ENCODE measurements around the gene RELB. TPM values are rescaled to one million over a fixed set of nuclear protein-coding genes. Genes with fewer than 3 reads are reported as not detected.

RELB gene
- total RNA-seq, 3 donors from 2014 or later (not counting 1 experiment from before 2014, with no cell fraction given): 92.4 to 119 (median 105) TPM

GRCh38 chr19:45071545-45071938 is 70.3 kb downstream of the RELB start:
- Mint-ChIP-seq H3K4me1 (peaks cover 2 to 13% of the 10 kb centered on the region in 2 donors), H3K9me3 (no peaks in the 10 kb centered on the region), H3K27ac (no peak overlapping the region), H3K27me3 (ENCODE audit: low read depth in 2 of 2) (no peaks in the 10 kb centered on the region), H3K4me3 (no peak overlapping the region), H3K36me3 (no peaks in the 10 kb centered on the region)
- Histone ChIP-seq H3K36me3 (ENCODE audit: control insufficient read depth, insufficient read depth, low read length) (peaks cover 48% of the 10 kb centered on the region), H3K27ac (ENCODE audit: low read length) (no peak overlapping the region), H3K9me3 (ENCODE audit: control insufficient read depth, insufficient read depth, low read length) (no peaks in the 10 kb centered on the region), H3K4me1 (ENCODE audit: control insufficient read depth, insufficient read depth, low read length) (peaks cover 16% of the 10 kb centered on the region), H3K27me3 (ENCODE audit: control insufficient read depth, insufficient read depth, low read length) (no peaks in the 10 kb centered on the region), H3K4me3 (ENCODE audit: low read length) (no peak overlapping the region)
- ATAC-seq: no peak
- intact Hi-C loops (cut with micrococcal nuclease): no loop called here
- 96% methylated on average over 25 of the region's 25 CpGs for WGBS (ENCODE audit: insufficient coverage)
- TF ChIP-seq, protein P1, sequence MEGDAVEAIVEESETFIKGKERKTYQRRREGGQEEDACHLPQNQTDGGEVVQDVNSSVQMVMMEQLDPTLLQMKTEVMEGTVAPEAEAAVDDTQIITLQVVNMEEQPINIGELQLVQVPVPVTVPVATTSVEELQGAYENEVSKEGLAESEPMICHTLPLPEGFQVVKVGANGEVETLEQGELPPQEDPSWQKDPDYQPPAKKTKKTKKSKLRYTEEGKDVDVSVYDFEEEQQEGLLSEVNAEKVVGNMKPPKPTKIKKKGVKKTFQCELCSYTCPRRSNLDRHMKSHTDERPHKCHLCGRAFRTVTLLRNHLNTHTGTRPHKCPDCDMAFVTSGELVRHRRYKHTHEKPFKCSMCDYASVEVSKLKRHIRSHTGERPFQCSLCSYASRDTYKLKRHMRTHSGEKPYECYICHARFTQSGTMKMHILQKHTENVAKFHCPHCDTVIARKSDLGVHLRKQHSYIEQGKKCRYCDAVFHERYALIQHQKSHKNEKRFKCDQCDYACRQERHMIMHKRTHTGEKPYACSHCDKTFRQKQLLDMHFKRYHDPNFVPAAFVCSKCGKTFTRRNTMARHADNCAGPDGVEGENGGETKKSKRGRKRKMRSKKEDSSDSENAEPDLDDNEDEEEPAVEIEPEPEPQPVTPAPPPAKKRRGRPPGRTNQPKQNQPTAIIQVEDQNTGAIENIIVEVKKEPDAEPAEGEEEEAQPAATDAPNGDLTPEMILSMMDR (IDR thresholded peaks at IDR 0.05): no peak
- DNase-seq: no peak

GRCh38 chr19:45071969-45072790 is 70.9 kb downstream of the RELB start:
- peaks cover 8 to 19% of the 10 kb centered on the region in 2 donors for H3K4me1 Mint-ChIP-seq
- Histone ChIP-seq H3K27ac (ENCODE audit: low read length) (no peak overlapping the region), H3K36me3 (ENCODE audit: control insufficient read depth, insufficient read depth, low read length) (peaks cover 42% of the 10 kb centered on the region), H3K4me3 (ENCODE audit: low read length) (no peak overlapping the region), H3K4me1 (ENCODE audit: control insufficient read depth, insufficient read depth, low read length) (peaks cover 22% of the 10 kb centered on the region), H3K27me3 (ENCODE audit: control insufficient read depth, insufficient read depth, low read length) (no peaks in the 10 kb centered on the region), H3K9me3 (ENCODE audit: control insufficient read depth, insufficient read depth, low read length) (no peaks in the 10 kb centered on the region)
- TF ChIP-seq, protein P1 (IDR thresholded peaks at IDR 0.05): no peak
- no peak for DNase-seq
- no peak overlapping the region for H3K4me3 Mint-ChIP-seq
- no peaks in the 10 kb centered on the region for H3K36me3 Mint-ChIP-seq
- no peaks in the 10 kb centered on the region for H3K9me3 Mint-ChIP-seq
- no peaks in the 10 kb centered on the region for H3K27me3 Mint-ChIP-seq (ENCODE audit: low read depth in 2 of 2)
- 93% methylated on average over 34 of the region's 34 CpGs for WGBS (ENCODE audit: insufficient coverage)
- intact Hi-C loops (cut with micrococcal nuclease): no loop called here
- ATAC-seq: no peak
- peak overlapping the region in 1 of 2 donors; percentile 45 for H3K27ac Mint-ChIP-seq

GRCh38 chr19:45074744-45075300 is 73.6 kb downstream of the RELB start:
- H3K4me3 Mint-ChIP-seq: peak overlapping the region; percentile 73
- Histone ChIP-seq H3K36me3 (ENCODE audit: control insufficient read depth, insufficient read depth, low read length) (peaks cover 27% of the 10 kb centered on the region), H3K27ac (ENCODE audit: low read length) (peak overlapping the region; percentile 62), H3K27me3 (ENCODE audit: control insufficient read depth, insufficient read depth, low read length) (no peaks in the 10 kb centered on the region), H3K9me3 (ENCODE audit: control insufficient read depth, insufficient read depth, low read length) (no peaks in the 10 kb centered on the region), H3K4me1 (ENCODE audit: control insufficient read depth, insufficient read depth, low read length) (peaks cover 42% of the 10 kb centered on the region), H3K4me3 (ENCODE audit: low read length) (peak overlapping the region; percentile 48)
- no peaks in the 10 kb centered on the region for H3K9me3 Mint-ChIP-seq
- ATAC-seq (no peak), DNase-seq (no peak)
- no peaks in the 10 kb centered on the region for H3K36me3 Mint-ChIP-seq
- WGBS (ENCODE audit: insufficient coverage): 51% methylated on average over 11 of the region's 11 CpGs
- no peaks in the 10 kb centered on the region for H3K27me3 Mint-ChIP-seq (ENCODE audit: low read depth in 2 of 2)
- H3K4me1 Mint-ChIP-seq: peaks cover 24 to 36% of the 10 kb centered on the region in 2 donors
- TF ChIP-seq, protein P1 (IDR thresholded peaks at IDR 0.05): no peak
- intact Hi-C loops (cut with micrococcal nuclease): no loop called here
- peak overlapping the region; percentile 18 to 82 for H3K27ac Mint-ChIP-seq
